H1 (cell line): ENCODE measurements around the gene DMC1. TPM values are rescaled to one million over a fixed set of nuclear protein-coding genes. Genes with fewer than 3 reads are reported as not detected.

Source experiments
- CTCF ChIA-PET: fragments of 300-600 bp; sonication (Branson Sonifier 250); formaldehyde crosslinking; loops from one replicate; lab custom pipeline; 2021; ENCODE audit not compliant: partially characterized antibody; lab: Charles Lee
- POLR2A ChIA-PET: fragments of 300-600 bp; sonication (Branson Sonifier 250); formaldehyde crosslinking; loops from one replicate; lab custom pipeline; 2021; ENCODE audit warnings: inconsistent platforms; ENCODE audit not compliant: partially characterized antibody; lab: Charles Lee
- DNase-seq, 2 experiments: peaks; one replicate each; pipeline versions ENCODE4 v3.0.0 to v3.0.0-alpha.2; 2010 to 2022; ENCODE audit warnings: low spot score in 2 of 2, low read depth in 1 of 2, mixed read lengths in 1 of 2
- FAIRE-seq: peaks from 2 replicates; lab custom pipeline; 2011; peaks lifted over from hg19 to GRCh38; lab: Jason Lieb, UNC
- H2AFZ ChIP-seq: 2 replicates; pipeline ENCODE4 v1.8.1; 2012; ENCODE audit warnings: low read length, inconsistent platforms
- H2AK5ac ChIP-seq: 2 replicates; pipeline ENCODE4 v1.6.1; 2013; ENCODE audit warnings: low read depth, low read length
- H2BK120ac ChIP-seq: replicated peaks from 2 replicates; pipeline ENCODE3; 2013; ENCODE audit warnings: low read depth, low read length, inconsistent platforms
- H2BK12ac ChIP-seq: 2 replicates; pipeline ENCODE4 v1.6.1; 2013; ENCODE audit warnings: low read depth, low read length
- H2BK15ac ChIP-seq: 2 replicates; pipeline ENCODE4 v1.6.1; 2013; ENCODE audit warnings: low read length
- H2BK20ac ChIP-seq: 2 replicates; pipeline ENCODE4 v1.6.1; 2013; ENCODE audit warnings: low read length
- H2BK5ac ChIP-seq: 2 replicates; pipeline ENCODE4 v1.6.1; 2013; ENCODE audit warnings: low read depth, low read length
- H3K14ac ChIP-seq: 2 replicates; pipeline ENCODE4 v1.6.1; 2013; ENCODE audit warnings: inconsistent platforms; ENCODE audit not compliant: insufficient read length
- H3K18ac ChIP-seq: 2 replicates; pipeline ENCODE4 v1.6.1; 2013; ENCODE audit warnings: low read length; ENCODE audit errors: extremely low read depth
- H3K23ac ChIP-seq: 2 replicates; pipeline ENCODE4 v1.6.1; 2013; ENCODE audit warnings: inconsistent platforms; ENCODE audit not compliant: insufficient read length
- H3K23me2 ChIP-seq: 2 replicates; pipeline ENCODE4 v1.6.1; 2013; ENCODE audit warnings: low read depth, low read length
- H3K27ac ChIP-seq: 2 replicates; pipeline ENCODE4 v1.6.1; 2011; ENCODE audit warnings: low read depth, low read length, inconsistent platforms
- H3K27me3 ChIP-seq, 4 experiments: replicated peaks in 1 of 4; 1 replicate in 1 of 4; 2 replicates in 3 of 4; pipeline versions ENCODE4 v1.6.1 to v1.8.1; 2011 to 2013; ENCODE audit warnings: low read length in 3 of 4, mild to moderate bottlenecking in 3 of 4, inconsistent platforms in 2 of 4, mixed read lengths in 2 of 4, moderate library complexity in 1 of 4; ENCODE audit not compliant: control insufficient read depth in 3 of 4, insufficient read depth in 3 of 4; ENCODE audit errors: extremely low read depth in 1 of 4
- H3K36me3 ChIP-seq, 4 experiments: 2 replicates each; pipeline versions ENCODE4 v1.6.1 to v1.8.1; 2011 to 2013; ENCODE audit warnings: mild to moderate bottlenecking in 4 of 4, low read length in 3 of 4, moderate library complexity in 2 of 4, control low read depth in 1 of 4, inconsistent platforms in 1 of 4; ENCODE audit not compliant: insufficient read depth in 4 of 4, control insufficient read depth in 2 of 4
- H3K4ac ChIP-seq: replicated peaks from 2 replicates; pipeline ENCODE3; 2013; ENCODE audit warnings: low read length, low read depth, mixed read lengths, inconsistent platforms; ENCODE audit not compliant: insufficient read length
- H3K4me1 ChIP-seq, 4 experiments: replicated peaks in 1 of 4; 1 replicate in 1 of 4; 2 replicates in 3 of 4; pipeline versions ENCODE4 v1.6.1 to v1.8.1; 2011 to 2013; ENCODE audit warnings: low read length in 3 of 4, inconsistent platforms in 2 of 4, mixed read lengths in 1 of 4; ENCODE audit not compliant: insufficient read depth in 4 of 4, control insufficient read depth in 3 of 4
- H3K4me2 ChIP-seq, 2 experiments: 2 replicates each; pipeline versions ENCODE4 v1.6.1 to v1.8.1; 2011 to 2013; ENCODE audit warnings: low read depth in 2 of 2, low read length in 2 of 2, control low read depth in 1 of 2, inconsistent platforms in 1 of 2, mild to moderate bottlenecking in 1 of 2; ENCODE audit not compliant: insufficient read depth in 1 of 2
- H3K4me3 ChIP-seq, 4 experiments: fragments of 200-600, 300-600 bp in 1 of 4; sonication (generic), shearing (Covaris generic), sonication (Bioruptor Twin) in 1 of 4; 2 replicates each; pipeline versions ENCODE4 v1.5.1 to v1.8.1; 2011 to 2016; ENCODE audit warnings: low read length in 4 of 4, low read depth in 3 of 4, control low read depth in 2 of 4, inconsistent platforms in 2 of 4, mild to moderate bottlenecking in 2 of 4, mixed read lengths in 1 of 4, moderate library complexity in 1 of 4; ENCODE audit not compliant: insufficient read depth in 2 of 4; ENCODE audit errors: extremely low read depth in 1 of 4
- H3K56ac ChIP-seq: replicated peaks from 2 replicates; pipeline ENCODE3; 2013; ENCODE audit warnings: low read depth, mild to moderate bottlenecking, mixed read lengths, low read length, inconsistent platforms; ENCODE audit not compliant: insufficient read length
- H3K79me1 ChIP-seq: 2 replicates; pipeline ENCODE4 v1.6.1; 2013; ENCODE audit warnings: low read depth, low read length, control low read depth
- H3K79me2 ChIP-seq, 2 experiments: 2 replicates each; pipeline versions ENCODE4 v1.6.1 to v1.8.1; 2012 to 2013; ENCODE audit warnings: low read length in 2 of 2, mild to moderate bottlenecking in 2 of 2, inconsistent platforms in 1 of 2; ENCODE audit not compliant: insufficient read depth in 2 of 2, control insufficient read depth in 1 of 2
- H3K9ac ChIP-seq, 4 experiments: replicated peaks in 1 of 4; 1 replicate in 1 of 4; 2 replicates in 3 of 4; pipeline versions ENCODE4 v1.6.1 to v1.8.1; 2011 to 2013; ENCODE audit warnings: low read depth in 3 of 4, low read length in 3 of 4, control low read depth in 2 of 4, mild to moderate bottlenecking in 2 of 4, moderate library complexity in 2 of 4, inconsistent platforms in 1 of 4; ENCODE audit errors: extremely low read depth in 1 of 4
- H3K9me3 ChIP-seq, 2 experiments: 2 replicates each; pipeline versions ENCODE4 v1.6.1 to v1.8.1; 2012 to 2013; ENCODE audit warnings: mild to moderate bottlenecking in 2 of 2, moderate library complexity in 2 of 2, control low read depth in 1 of 2, inconsistent platforms in 1 of 2, low read depth in 1 of 2, low read length in 1 of 2, mixed read lengths in 1 of 2; ENCODE audit not compliant: insufficient read depth in 2 of 2
- H4K20me1 ChIP-seq, 2 experiments: replicated peaks in 1 of 2; 2 replicates each; pipeline versions ENCODE3 to v1.8.1; 2011 to 2013; ENCODE audit warnings: inconsistent platforms in 2 of 2, low read length in 2 of 2, mild to moderate bottlenecking in 1 of 2; ENCODE audit not compliant: insufficient read depth in 2 of 2, control insufficient read depth in 1 of 2
- H4K5ac ChIP-seq: 2 replicates; pipeline ENCODE4 v1.6.1; 2013; ENCODE audit warnings: low read length, low read depth, mixed read lengths, inconsistent platforms; ENCODE audit not compliant: insufficient read length
- H4K8ac ChIP-seq: 2 replicates; pipeline ENCODE4 v1.8.0; 2013; ENCODE audit warnings: mild to moderate bottlenecking, moderate library complexity, low read length, inconsistent platforms; ENCODE audit not compliant: insufficient read depth; ENCODE audit errors: extremely low read depth
- H4K91ac ChIP-seq: replicated peaks from 2 replicates; pipeline ENCODE3; 2013; ENCODE audit warnings: low read length, mixed read lengths, inconsistent platforms; ENCODE audit not compliant: insufficient read length
- ASH2L ChIP-seq: fragments of 200-600, 300-600 bp; sonication (generic); IDR thresholded peaks from one replicate; pipeline ENCODE4 v1.7.1; 2017; ENCODE audit warnings: low read length
- BRCA1 ChIP-seq: IDR thresholded peaks from 2 replicates; pipeline ENCODE4 v1.6.1; 2012; ENCODE audit warnings: low read depth, low read length, improper control_type of control experiment
- WGBS, 2 experiments: shearing (Covaris generic) in 1 of 2; methylation state at CpG; one replicate each; pipeline versions ENCODE4 v1.1.6 to v1.1.7; 2013 to 2015; ENCODE audit warnings: low lambda C conversion rate in 2 of 2, mixed read lengths in 2 of 2, inconsistent platforms in 1 of 2, low coverage in 1 of 2, missing lambda C conversion rate in 1 of 2; ENCODE audit not compliant: insufficient replicate concordance in 2 of 2, insufficient coverage in 1 of 2, insufficient read length in 1 of 2; ENCODE audit errors: extremely low coverage in 1 of 2, missing lambda C conversion rate in 1 of 2; 5-methylcytosine and 5-hydroxymethylcytosine counted together
- polyA plus RNA-seq, 7 experiments: library from polyadenylated mRNA; depleted of rRNA in 3 of 7; stranded (reverse) in 5 of 7; unstranded in 2 of 7; fragments of >200 nt in 5 of 7; fragments of 200-250 nt in 2 of 7; gene quantifications; 1 replicate in 5 of 7; 2 replicates in 1 of 7; 4 replicates in 1 of 7; pipeline versions ENCODE4 v1.2.1 to v1.2.3, GENCODE V29; 2011 to 2013; ENCODE audit warnings: missing spikeins in 2 of 7, mixed read lengths in 2 of 7
- total RNA-seq: library from RNA; stranded (reverse); fragmentation: NEBNext Ultra II Directional; extraction: Animal tissue kit (Norgen Biotek cat#: 25700); gene quantifications from 2 replicates; pipeline ENCODE4 v1.2.1, GENCODE V29; 2021

The DMC1 gene
- total and polyA plus RNA-seq, 2 of the 8 experiments (the other 6 are each of a cell fraction or from before 2014, with no cell fraction given): 3.8 to 7.2 TPM

DNA sequence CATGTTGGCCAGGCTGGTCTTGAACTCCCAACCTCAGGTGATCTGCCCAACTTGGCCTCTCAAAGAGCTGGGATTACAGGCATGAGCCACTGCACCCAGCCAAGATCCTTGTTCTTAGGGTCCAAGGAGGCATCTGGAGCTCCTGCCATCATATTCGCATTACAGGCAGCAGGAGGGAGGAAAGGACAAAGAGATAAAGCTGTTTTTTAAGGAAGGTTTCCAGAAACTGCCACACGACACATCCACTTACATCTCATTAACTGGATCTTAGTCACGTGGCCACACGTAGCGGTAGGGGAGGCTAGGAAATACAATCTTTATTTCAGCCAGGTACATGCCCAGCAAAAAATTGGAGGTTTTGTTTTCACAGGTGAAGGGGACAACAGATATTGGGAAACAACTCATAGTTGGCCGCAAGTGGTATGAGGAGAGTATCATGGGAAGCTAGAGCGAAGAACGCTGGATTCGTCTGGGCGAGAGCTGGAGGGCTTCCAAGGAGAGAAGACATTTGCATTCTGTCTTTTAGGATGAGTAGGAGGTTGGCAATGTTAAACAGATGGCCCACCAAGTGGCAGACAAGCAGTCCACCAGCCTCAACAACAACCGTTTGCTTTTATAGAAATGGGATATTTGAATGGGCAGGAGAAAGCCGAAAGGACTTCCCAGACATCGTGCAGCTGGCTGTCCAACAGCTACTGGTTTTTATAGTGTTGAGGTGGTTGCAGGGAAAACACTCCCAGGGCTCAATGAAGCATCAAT is 39.2 kb upstream of the DMC1 start:
- POLR2A ChIA-PET: interaction anchor here (1.2 kb wide), 1 partner anchor 12 kb away, joined by 3 read pairs; no protein-coding TSS in a partner anchor
- H4K5ac ChIP-seq: no peak overlapping the region
- WGBS, 2 experiments: 95% methylated on average over 13 of the region's 13 CpGs; no CpG with 5 or more reads in 1 of the 2 experiments

More for the DNA sequence above, 39.2 kb upstream of the DMC1 start:
- Histone ChIP-seq H3K23me2 (no peaks in the 10 kb centered on the region; the same call in 1 of the 2 replicates), H2AK5ac (no peak overlapping the region), H3K9ac (no peak overlapping the region), H2BK5ac (no peak overlapping the region), H3K4ac (no peak overlapping the region), H3K79me2 (no peaks in the 10 kb centered on the region), H3K4me2 (no peak overlapping the region), H3K27ac (no peak overlapping the region), H2BK120ac (no peak overlapping the region), H2BK12ac (no peak overlapping the region), H3K23ac (no peak overlapping the region), H3K56ac (no peak overlapping the region), H3K14ac (no peak overlapping the region), H3K27me3 (no peaks in the 10 kb centered on the region), H3K9me3 (no peaks in the 10 kb centered on the region), H3K4me3 (no peak overlapping the region), H3K4me1 (no peaks in the 10 kb centered on the region), H3K18ac (no peak overlapping the region), H2AFZ (no peak overlapping the region), H4K20me1 (peaks cover 0 to 1% of the 10 kb centered on the region in 2 experiments), H4K8ac (no peak overlapping the region), H3K36me3 (peaks cover 0 to 4% (median 0%) of the 10 kb centered on the region in 4 experiments; a peak in 1 of 8 replicates), H3K79me1 (no peaks in the 10 kb centered on the region), H2BK15ac (no peak overlapping the region), H4K91ac (no peak overlapping the region), H2BK20ac (no peak overlapping the region)
- CTCF ChIA-PET: interaction anchor here (0.6 to 1.6 kb wide), 2 partner anchors 37 to 888 kb away, joined by 3 read pairs; no protein-coding TSS in a partner anchor
- DNase-seq: no peak
- no peak for FAIRE-seq
- TF ChIP-seq BRCA1 (no peak), ASH2L (no peak)
